Measurements from ENCODE around the gene SIRT2. TPM values are rescaled to one million over a fixed set of nuclear protein-coding genes. Genes with fewer than 3 reads are reported as not detected.
A peak's percentile ranks its signal among the peaks of the same experiment; 100 is the strongest.

Gene SIRT2
- total RNA-seq, 1 experiment from 2014 or later = 8.4 TPM

GRCh38 chr19:38831142-38831605 lies 68.2 kb downstream of the SIRT2 start:
- Histone ChIP-seq H2BK5ac (ENCODE audit: insufficient read length, low read length) (no peak overlapping the region), H3K79me1 (ENCODE audit: insufficient read depth, low read depth, low read length, poor library complexity, severe bottlenecking) (no peaks in the 10 kb centered on the region), H3K9ac (ENCODE audit: extremely low read depth, insufficient read length, low read length) (peak overlapping the region; percentile 50), H2BK15ac (ENCODE audit: low read depth, low read length) (no peak overlapping the region), H2BK20ac (ENCODE audit: low read depth, low read length, poor library complexity, severe bottlenecking) (no peak overlapping the region), H2BK120ac (ENCODE audit: low read depth, low read length, poor library complexity, severe bottlenecking) (no peak overlapping the region), H3K56ac (ENCODE audit: insufficient read length, low read depth, low read length) (no peak overlapping the region), H4K20me1 (ENCODE audit: control insufficient read depth, insufficient read depth, insufficient read length) (no peaks in the 10 kb centered on the region), H3K4me2 (ENCODE audit: insufficient read depth, insufficient read length, low read length) (peak overlapping the region; percentile 85), H4K5ac (ENCODE audit: insufficient read length, low read depth, low read length) (no peak overlapping the region), H2AK5ac (ENCODE audit: insufficient read length, low read length) (no peak overlapping the region), H2BK12ac (ENCODE audit: insufficient read length, low read depth, low read length) (no peak overlapping the region), H3K18ac (ENCODE audit: insufficient read length, low read depth, low read length) (peak overlapping the region; percentile 56), H3K79me2 (ENCODE audit: insufficient read depth, low read length) (0 out of 2 replicates have a peak, but pooled peaks cover 2% of the 10 kb centered on the region), H3K27ac (ENCODE audit: insufficient read length, low read depth, low read length) (no peak overlapping the region), H4K8ac (replicated peaks; ENCODE audit: insufficient read length, low read depth, low read length) (no peak overlapping the region), H3K14ac (ENCODE audit: insufficient read depth, low read length) (peak overlapping the region; percentile 96), H3K4me1 (ENCODE audit: insufficient read depth, low read length) (peaks cover 2% of the 10 kb centered on the region; the same call in 1 of the 2 replicates), H2AFZ (ENCODE audit: low read length) (peak overlapping the region; percentile 11), H3T11ph (ENCODE audit: low read length) (no peak overlapping the region), H3K9me3 (ENCODE audit: control insufficient read depth, low read depth, low read length) (no peaks in the 10 kb centered on the region), H3K4ac (ENCODE audit: low read depth, low read length) (no peak overlapping the region), H3K27me3 (ENCODE audit: insufficient read depth, low read length) (no peaks in the 10 kb centered on the region), H4K91ac (ENCODE audit: insufficient read length, low read depth, low read length) (no peak overlapping the region), H3K23ac (ENCODE audit: insufficient read length, low read depth, low read length) (no peak overlapping the region), H3K23me2 (ENCODE audit: insufficient read length, low read depth, low read length, poor library complexity, severe bottlenecking) (peaks cover 8% of the 10 kb centered on the region)
- H3K9me3 Mint-ChIP-seq = no peaks in the 10 kb centered on the region; a peak in 1 of 5 replicates
- no peak for TF ChIP-seq CTCF (conservative IDR thresholded peaks at IDR 0.05)
- peak overlapping the region; percentile 69 to 80 for H3K4me3 Mint-ChIP-seq
- H3K27ac Mint-ChIP-seq = peak overlapping the region; percentile 16 to 81 (median 29); a peak in 3 of 7 replicates
- peaks cover 23 to 57% (median 35%) of the 10 kb centered on the region in 3 experiments for H3K36me3 Mint-ChIP-seq (ENCODE audit: insufficient read depth in 1 of 3, low read depth in 3 of 3)
- no CpG with 5 or more reads among the region's 16 CpGs for whole genome bisulfite sequencing (ENCODE audit: extremely low coverage, insufficient read length, low lambda C conversion rate)
- peak; percentile 56 for DNase-seq
- no peaks in the 10 kb centered on the region for H3K27me3 Mint-ChIP-seq (ENCODE audit: low read depth)
- peaks cover 22 to 26% of the 10 kb centered on the region in 2 experiments for H3K4me1 Mint-ChIP-seq

Measured in H9 (cell line).